IPS DF 6.9 (cell line): Measurements from ENCODE around the gene GPR146.
A peak's percentile ranks its signal among the peaks of the same experiment; 100 is the strongest.
"Not testable (repeated sequence)": the region's sequence is repeated elsewhere in the genome, so short reads cannot be mapped to it uniquely, and the experiment has no call there.

ENCODE experiments used
- DNase-seq: peaks from one replicate; pipeline ENCODE4 v3.0.0-alpha.2; 2013; ENCODE audit warnings: low read depth, low spot score
- H3K27ac ChIP-seq: one replicate; pipeline ENCODE4 v1.5.1; 2013; ENCODE audit warnings: low read length, control low read depth
- H3K27me3 ChIP-seq: 2 replicates; pipeline ENCODE4 v1.6.1; 2013; ENCODE audit warnings: mild to moderate bottlenecking, low read length; ENCODE audit not compliant: control insufficient read depth, insufficient read depth
- H3K36me3 ChIP-seq: 2 replicates; pipeline ENCODE4 v1.6.1; 2013; ENCODE audit warnings: low read length; ENCODE audit not compliant: control insufficient read depth, insufficient read depth
- H3K4me1 ChIP-seq: 2 replicates; pipeline ENCODE4 v1.6.1; 2013; ENCODE audit warnings: low read length; ENCODE audit not compliant: control insufficient read depth, insufficient read depth
- H3K4me3 ChIP-seq: 2 replicates; pipeline ENCODE4 v1.5.1; 2013; ENCODE audit warnings: mild to moderate bottlenecking, low read length
- H3K9me3 ChIP-seq: 2 replicates; pipeline ENCODE4 v1.6.1; 2013; ENCODE audit warnings: low read length, inconsistent platforms; ENCODE audit not compliant: control insufficient read depth, insufficient read depth
- WGBS: extraction: QIAGEN DNeasy Blood & Tissue Kit; methylation state at CpG from one replicate; pipeline ENCODE4 v1.1.7; 2013; ENCODE audit warnings: mixed read lengths, missing lambda C conversion rate; ENCODE audit not compliant: insufficient read length, insufficient coverage; 5-methylcytosine and 5-hydroxymethylcytosine counted together

The GPR146 gene

DNA sequence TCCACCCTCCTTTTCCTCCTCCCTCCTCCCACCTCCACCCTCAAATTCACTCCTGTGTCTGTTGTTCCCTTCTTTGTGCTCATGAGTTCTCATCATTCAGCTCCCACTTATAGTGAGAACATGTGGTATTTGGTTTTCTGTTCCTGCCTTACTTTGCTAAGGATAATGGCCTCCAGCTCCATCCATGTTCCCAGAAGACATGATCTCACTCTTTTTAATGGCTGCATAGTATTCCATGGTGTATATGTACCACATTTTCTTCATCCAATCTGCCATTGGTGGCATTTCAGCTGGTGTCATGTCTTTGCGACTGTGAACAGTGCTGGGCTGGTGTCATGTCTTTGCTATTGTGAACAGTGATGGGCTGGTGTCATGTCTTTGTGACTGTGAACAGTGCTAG is 9.6 kb upstream of the GPR146 start:
- H3K4me3 ChIP-seq, DNase-seq, H3K27me3 ChIP-seq, H3K9me3 ChIP-seq, H3K36me3 ChIP-seq, H3K27ac ChIP-seq, H3K4me1 ChIP-seq: not testable (repeated sequence)
- WGBS, result no CpG with 5 or more reads among the region's 1 CpG

- no CpG with 5 or more reads among the region's 40 CpGs for WGBS
- H3K27me3 ChIP-seq, H3K9me3 ChIP-seq, H3K27ac ChIP-seq, DNase-seq, H3K4me1 ChIP-seq, H3K36me3 ChIP-seq, H3K4me3 ChIP-seq: not testable (repeated sequence)
These were observed 8.0 kb upstream of the GPR146 start for GRCh38 chr7:1036164-1036928.

DNA sequence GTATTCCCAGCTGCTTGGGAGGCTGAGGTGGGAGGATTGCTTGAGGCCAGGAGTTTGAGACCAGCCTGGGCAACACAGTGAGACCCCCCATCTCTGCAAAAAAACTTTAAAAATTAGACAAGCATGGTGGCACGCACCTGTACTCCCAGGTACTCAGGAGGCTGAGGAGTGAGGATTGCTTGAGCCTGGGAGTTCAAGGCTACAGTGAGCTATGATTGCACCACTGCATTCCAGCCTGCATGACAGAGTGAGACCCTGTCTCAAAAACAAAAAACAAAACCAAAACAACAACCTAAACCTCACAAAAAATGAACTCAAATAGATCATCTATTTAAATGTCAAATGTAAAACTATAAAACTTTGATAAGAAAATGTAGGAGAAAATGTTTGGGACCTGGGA is 4.1 kb upstream of the GPR146 start:
- not testable (repeated sequence) for DNase-seq, H3K27ac ChIP-seq
- no CpG with 5 or more reads among the region's 1 CpG for WGBS

DNA sequence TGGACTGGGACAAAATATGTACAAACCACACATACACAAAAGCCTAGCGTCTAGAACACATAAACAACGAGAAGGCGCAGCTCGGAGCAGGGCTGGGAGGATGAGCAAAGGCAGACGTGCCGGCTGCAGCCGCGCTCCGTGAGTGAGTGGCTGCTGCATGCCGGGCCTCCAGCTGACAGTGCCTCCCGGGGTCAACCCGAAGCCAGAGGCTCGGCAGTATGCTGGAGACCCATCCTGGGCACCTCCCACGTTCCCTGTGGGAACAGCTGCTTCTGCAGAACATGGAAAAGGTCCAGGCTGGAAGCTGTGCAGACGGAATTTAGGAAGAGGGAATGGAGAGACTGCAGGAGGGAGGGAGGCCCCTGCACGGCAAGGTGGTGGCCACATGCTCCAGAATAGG is 3.6 kb upstream of the GPR146 start:
- no peaks in the 10 kb centered on the region for H3K4me1 ChIP-seq
- H3K27me3 ChIP-seq, result no peaks in the 10 kb centered on the region
- no peak overlapping the region for H3K27ac ChIP-seq
- no peak for DNase-seq
- WGBS, result no CpG with 5 or more reads among the region's 16 CpGs
- no peak overlapping the region for H3K4me3 ChIP-seq
- no peaks in the 10 kb centered on the region; the same call in 1 of the 2 replicates for H3K36me3 ChIP-seq
- 0 out of 2 replicates have a peak, but pooled peaks cover 2% of the 10 kb centered on the region for H3K9me3 ChIP-seq

More for the DNA sequence above, 4.1 kb upstream of the GPR146 start:
- H3K27me3 ChIP-seq, H3K9me3 ChIP-seq, H3K36me3 ChIP-seq, H3K4me3 ChIP-seq, H3K4me1 ChIP-seq: not testable (repeated sequence)

- Histone ChIP-seq H3K9me3 (no peaks in the 10 kb centered on the region), H3K4me1 (no peaks in the 10 kb centered on the region)
- WGBS, result no CpG with 5 or more reads among the region's 40 CpGs
These were observed 2.5 kb upstream of the GPR146 start for GRCh38 chr7:1041551-1042491.

GRCh38 chr7:1042492-1042833 is 1.9 kb upstream of the GPR146 start:
- Histone ChIP-seq H3K36me3 (no peaks in the 10 kb centered on the region), H3K27me3 (no peaks in the 10 kb centered on the region), H3K4me3 (no peak overlapping the region), H3K27ac (no peak overlapping the region), H3K4me1 (no peaks in the 10 kb centered on the region), H3K9me3 (no peaks in the 10 kb centered on the region)
- WGBS, result no CpG with 5 or more reads among the region's 7 CpGs
- DNase-seq, result no peak

More at GRCh38 chr7:1041551-1042491, 2.5 kb upstream of the GPR146 start:
- no peak overlapping the region for H3K27ac ChIP-seq
- H3K27me3 ChIP-seq, result no peaks in the 10 kb centered on the region
- no peak overlapping the region for H3K4me3 ChIP-seq
- DNase-seq, result no peak
- H3K36me3 ChIP-seq, result no peaks in the 10 kb centered on the region

DNA sequence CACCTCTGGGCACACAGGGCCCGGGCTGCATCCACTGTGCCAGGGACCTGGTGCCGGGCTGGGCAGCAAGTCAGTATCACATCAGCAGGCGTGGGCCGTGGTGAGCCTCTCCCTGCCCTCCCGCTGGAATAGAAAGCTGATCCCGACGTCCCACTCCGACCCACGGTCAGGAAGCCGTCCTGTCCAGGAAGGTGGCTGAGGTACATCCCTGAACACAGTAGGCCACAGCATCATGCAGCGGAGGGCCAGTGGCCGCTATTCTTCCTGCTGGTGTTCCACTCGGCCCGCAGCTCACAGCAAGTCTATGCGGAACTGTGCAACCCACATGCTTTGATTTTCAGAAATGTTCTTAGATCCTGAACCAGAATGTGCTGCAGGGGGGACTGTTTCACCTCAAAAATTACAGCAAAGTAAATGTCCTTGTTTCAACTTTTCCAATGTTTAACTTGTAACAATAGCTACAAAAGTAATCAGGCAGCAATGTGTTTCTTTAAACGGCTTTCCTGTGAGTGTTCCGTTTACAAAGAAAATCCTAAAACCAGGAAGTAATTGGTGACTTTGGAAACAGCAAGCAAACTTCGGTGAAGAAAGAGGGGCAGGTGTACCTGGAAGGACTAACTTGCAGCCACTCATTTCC is 676 bp upstream of the GPR146 start:
- H3K27me3 ChIP-seq, result no peaks in the 10 kb centered on the region
- no peak overlapping the region for H3K27ac ChIP-seq
- H3K9me3 ChIP-seq, result no peaks in the 10 kb centered on the region
- H3K4me1 ChIP-seq, result no peaks in the 10 kb centered on the region
- no peak overlapping the region for H3K4me3 ChIP-seq
- DNase-seq, result no peak
- no peaks in the 10 kb centered on the region for H3K36me3 ChIP-seq
- WGBS, result no CpG with 5 or more reads among the region's 18 CpGs

DNA sequence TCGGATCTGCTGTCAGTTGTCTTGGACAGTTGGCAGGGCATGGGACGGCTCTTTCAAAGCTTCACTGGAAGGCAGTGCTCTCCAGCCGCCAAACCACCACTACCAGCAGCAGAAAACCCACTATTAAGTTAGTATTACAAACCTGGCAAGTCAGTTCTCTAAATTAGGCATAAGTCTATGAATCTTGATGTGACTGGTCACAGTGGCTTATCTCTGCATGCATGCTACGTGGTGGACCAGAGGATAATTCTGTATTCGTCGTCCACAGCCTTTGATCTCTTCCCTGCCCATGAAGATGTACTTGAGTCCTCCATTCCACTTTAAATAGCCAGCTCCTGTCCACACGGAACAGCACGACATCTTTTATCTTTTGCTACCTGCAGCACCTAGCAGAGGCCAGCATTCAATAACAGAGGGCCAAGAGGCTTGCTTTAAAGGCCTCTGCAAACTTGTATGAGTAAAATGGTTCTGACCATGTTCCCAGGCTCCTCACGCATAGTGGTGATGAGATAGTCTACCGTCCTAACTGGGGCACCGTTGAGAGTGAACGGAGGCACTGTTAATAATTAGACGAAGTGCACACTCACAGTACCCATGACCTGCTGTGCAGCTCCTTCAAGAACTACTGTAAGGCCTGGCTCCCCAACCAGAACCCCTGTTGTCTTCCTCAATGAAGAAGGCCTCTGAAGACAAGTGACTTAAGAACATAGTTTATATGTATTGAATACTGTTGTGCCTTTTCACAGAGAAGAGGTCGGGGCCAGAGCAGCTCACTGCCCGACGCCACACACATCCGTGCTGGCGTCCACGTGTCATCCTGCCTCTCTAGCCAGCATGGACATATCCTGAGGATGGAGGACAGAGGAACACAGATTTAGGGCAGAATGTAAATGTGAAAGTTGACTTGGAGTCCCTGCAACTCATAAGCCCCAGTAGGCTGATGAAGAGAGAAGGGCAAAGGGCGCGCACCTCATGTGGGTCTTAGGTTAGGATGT is 1.0 kb downstream of the GPR146 start:
- no peak for DNase-seq
- no peaks in the 10 kb centered on the region for H3K4me1 ChIP-seq
- no peaks in the 10 kb centered on the region for H3K9me3 ChIP-seq
- H3K36me3 ChIP-seq, result no peaks in the 10 kb centered on the region
- H3K4me3 ChIP-seq, result peak overlapping the region; percentile 65; the same call in 1 of the 2 replicates
- H3K27ac ChIP-seq, result no peak overlapping the region
- WGBS, result no CpG with 5 or more reads among the region's 21 CpGs
- no peaks in the 10 kb centered on the region for H3K27me3 ChIP-seq

GRCh38 chr7:1046722-1047679 is 2.7 kb downstream of the GPR146 start:
- DNase-seq, result no peak
- no peak overlapping the region for H3K27ac ChIP-seq
- H3K4me1 ChIP-seq, result no peaks in the 10 kb centered on the region
- no peaks in the 10 kb centered on the region for H3K9me3 ChIP-seq
- no peak overlapping the region for H3K4me3 ChIP-seq
- no CpG with 5 or more reads among the region's 15 CpGs for WGBS
- no peaks in the 10 kb centered on the region; the same call in 1 of the 2 replicates for H3K36me3 ChIP-seq
- no peaks in the 10 kb centered on the region for H3K27me3 ChIP-seq
